Activated CD4-positive, CD25-positive, alpha-beta regulatory T cell treated with anti-CD3 and anti-CD28 coated beads, Interleukin-2, amount 50 U/mL, for 72 hours (primary cell): ENCODE measurements around the gene SH3YL1.

ENCODE experiments used
- DNase-seq: peaks from one replicate; pipeline ENCODE4 v3.0.0; 2021

Gene SH3YL1, protein sequence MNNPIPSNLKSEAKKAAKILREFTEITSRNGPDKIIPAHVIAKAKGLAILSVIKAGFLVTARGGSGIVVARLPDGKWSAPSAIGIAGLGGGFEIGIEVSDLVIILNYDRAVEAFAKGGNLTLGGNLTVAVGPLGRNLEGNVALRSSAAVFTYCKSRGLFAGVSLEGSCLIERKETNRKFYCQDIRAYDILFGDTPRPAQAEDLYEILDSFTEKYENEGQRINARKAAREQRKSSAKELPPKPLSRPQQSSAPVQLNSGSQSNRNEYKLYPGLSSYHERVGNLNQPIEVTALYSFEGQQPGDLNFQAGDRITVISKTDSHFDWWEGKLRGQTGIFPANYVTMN

GRCh38 chr2:263774-264492 lies at the start of gene SH3YL1:
SH3YL1 (minus strand) TSS chr2:264032; CDS start chr2:263984, 48 bp downstream.
- DNase-seq, result peak; percentile 62

- no peak for DNase-seq
These were observed 47.2 kb upstream of the SH3YL1 start for GRCh38 chr2:310994-311393.

- no peak for DNase-seq
These were observed 46.2 kb upstream of the SH3YL1 start for GRCh38 chr2:309954-310510.

DNA sequence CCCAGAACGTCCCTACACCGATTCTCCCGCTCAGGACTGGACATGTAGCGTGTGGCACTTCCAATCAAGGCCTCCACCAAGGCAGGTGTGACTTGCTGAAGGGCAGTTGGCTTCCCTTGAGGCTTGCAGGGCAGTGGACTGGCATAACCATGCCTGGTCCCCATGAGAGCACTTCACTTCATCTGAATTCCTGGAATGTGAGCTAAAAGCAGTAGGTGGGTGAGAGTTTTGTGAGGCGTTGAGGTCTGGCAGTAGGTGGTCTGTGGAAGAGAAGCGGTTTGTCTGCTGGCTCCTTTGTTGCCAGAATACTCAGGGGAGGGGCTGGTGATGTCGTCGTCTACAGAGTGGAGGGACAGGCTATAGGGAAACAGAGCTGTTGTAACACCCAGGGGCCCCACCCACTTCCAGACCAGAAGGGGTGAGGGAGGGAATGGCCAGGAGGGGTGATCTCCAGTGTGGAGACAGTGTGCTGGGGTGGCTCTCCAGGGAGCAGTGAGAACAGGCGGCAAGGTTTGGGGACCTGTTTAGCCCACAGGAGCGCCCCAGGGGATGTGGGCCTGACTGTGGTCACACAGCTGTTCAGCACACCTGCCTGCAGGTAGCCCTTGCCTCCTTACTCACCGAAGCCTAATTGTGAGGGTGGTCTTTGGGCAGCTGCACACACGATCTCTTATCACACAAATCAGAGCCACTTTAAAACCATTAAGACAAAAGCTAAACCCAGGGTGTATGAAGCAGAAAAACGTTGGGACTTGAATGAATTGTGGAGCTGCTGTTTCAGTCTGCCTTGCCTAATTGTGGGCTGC lies 45.5 kb upstream of the SH3YL1 start:
- DNase-seq, result no peak

- no peak for DNase-seq
These were observed 41.5 kb upstream of the SH3YL1 start for GRCh38 chr2:305366-305765.

DNA sequence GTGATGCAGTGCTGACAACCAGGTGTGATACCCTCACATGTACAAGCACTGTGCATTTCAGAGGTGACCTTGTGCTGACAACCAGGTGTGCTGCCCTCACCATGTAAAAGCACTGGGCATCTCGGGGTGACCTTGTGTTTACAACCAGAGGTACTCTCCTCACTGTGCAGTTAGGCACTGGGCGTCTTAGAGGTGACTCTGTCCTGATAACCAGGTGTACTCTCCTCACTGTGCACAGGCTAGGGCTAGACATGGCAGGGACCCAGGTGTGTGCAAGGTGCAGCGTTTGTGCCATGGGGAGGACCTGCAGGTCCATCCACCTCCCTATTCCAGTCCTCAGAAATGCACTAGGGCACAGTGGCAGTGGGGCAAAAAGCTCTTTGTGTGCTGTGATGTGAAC lies 32.5 kb upstream of the SH3YL1 start:
- DNase-seq, result no peak

- no peak for DNase-seq
These were observed 31.3 kb upstream of the SH3YL1 start for GRCh38 chr2:295090-295489.

DNA sequence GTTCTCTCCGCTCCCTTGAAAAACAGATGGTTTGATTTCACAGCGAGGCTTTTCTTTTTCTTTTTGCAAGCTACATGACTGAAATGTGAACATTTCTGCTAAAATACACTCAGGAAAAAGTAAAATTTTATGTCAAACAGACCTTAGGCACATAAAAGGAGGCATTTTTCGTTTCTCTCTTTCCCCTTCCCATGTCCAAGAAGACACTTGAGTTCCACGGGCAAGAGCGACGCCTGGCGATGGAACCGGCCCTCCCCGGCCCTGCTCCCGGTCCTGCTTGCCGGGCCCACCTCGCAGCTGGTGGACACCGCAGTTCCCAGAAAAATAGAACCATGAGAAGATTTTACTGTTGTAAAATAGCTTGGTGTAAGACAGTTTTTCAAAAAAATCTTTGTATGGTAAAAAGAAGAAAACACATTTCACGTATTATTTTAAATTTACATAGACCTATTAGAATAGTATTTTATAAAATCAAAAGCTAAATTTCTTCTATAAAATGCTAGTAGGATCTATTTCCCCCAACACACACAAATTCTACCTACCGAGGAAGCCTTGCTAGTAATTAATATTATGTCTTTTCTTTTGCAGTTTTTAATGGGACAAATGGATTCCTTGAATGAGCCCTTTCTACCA lies 26.4 kb upstream of the SH3YL1 start:
- DNase-seq, result no peak

- no peak for DNase-seq
These were observed 25.7 kb upstream of the SH3YL1 start for GRCh38 chr2:289362-290089.

DNA sequence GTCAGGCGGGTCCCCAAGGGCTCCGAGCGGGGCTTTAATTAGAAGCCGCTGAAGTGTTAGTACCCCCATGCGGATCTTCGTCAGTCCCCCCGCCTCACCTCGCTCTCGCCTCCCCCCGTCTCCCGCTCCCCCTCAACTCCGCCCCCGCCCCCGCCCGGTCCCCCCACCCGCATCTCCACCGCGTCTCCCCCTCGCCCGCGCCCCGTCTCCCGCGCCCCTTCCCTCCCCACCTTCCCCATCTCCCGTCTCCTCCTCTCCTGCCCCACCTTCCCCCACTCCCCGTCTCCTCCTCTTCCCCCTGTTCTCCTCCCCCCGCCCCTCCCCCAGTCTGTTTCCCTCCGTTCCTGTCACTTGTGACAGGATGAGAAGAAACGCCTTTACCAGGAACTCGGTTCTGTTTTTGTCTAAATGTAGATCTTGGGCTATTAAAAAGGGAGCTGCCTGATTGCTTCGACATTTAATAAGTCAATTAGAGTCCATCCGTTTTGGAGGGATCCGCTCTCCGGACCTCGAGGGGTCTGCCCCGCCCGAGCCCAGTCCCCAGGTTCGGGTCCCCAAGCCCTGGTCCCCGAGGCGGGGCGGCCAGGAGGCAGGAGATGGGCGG lies 25.0 kb upstream of the SH3YL1 start:
- DNase-seq, result no peak

DNA sequence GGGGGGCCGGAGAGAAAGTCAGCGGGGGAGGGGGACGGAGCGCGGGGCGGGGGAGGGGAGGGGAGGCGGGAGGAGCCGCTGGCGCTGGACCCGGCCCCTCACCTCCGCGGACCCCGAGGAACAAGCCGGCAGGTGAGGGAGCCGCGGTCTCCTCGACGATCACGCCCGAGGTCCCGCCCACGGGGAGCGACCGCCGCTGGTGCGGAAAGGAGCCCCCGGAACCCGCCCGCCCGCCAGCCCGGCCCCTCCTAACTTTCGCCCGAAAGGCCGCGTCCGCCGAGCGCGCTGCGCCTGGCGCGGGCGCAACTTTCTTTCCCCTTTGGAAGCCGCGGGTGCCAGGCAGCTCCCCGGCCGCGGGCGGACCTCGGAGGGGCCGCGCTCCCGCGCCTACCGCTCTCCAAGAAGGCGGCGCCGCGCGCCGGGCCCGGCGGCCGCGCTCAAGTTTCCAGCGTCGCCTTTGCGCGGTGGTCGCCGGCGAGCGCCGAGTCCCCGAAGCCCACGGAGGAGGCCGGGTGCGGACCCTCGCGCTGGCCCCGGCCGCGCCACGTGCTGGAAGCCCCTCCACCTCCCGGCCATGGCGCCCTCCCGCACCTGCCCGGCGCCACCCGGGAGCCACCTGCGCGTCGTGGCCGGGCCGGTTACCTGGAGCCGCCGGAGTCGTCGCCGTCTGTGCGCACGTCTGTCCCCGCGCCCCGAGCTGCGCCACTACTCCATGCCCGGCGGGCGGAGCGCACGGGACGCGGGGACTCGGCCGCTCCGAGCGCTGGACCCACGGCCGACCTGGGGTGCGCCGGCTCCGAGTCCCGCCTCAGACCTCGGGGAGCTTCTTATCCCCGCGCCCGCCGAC lies 24.3 kb upstream of the SH3YL1 start, which contains the start of gene ALKAL2:
TSS of gene ALKAL2 (minus strand) at position 181 of the 847 bp plus-strand sequence. CDS start 256 bp downstream, outside the sequence.
- DNase-seq, result no peak

- no peak for DNase-seq
These were observed 23.6 kb upstream of the SH3YL1 start for GRCh38 chr2:287471-287885.

GRCh38 chr2:286774-287392 lies 23.1 kb upstream of the SH3YL1 start:
- DNase-seq, result no peak

DNA sequence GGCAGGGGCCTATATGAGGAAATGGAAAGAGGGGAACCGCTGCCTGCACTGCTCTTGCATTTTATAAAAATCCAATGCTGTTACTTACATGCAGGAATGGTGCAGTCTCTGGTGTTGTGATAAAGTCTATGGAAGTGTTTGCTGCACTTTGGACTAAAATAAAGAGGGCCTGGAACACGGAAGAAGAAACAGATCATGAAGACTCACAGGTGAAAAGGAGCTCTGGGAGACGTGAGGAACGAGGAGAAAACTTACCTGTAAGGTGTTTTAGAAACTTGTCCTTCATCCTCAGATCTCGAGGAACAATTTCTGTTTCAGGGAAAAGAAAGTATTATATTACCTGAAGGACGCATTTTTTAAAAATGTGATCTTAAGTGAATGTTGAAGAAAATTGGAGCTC lies 22.2 kb upstream of the SH3YL1 start:
- DNase-seq, result no peak

DNA sequence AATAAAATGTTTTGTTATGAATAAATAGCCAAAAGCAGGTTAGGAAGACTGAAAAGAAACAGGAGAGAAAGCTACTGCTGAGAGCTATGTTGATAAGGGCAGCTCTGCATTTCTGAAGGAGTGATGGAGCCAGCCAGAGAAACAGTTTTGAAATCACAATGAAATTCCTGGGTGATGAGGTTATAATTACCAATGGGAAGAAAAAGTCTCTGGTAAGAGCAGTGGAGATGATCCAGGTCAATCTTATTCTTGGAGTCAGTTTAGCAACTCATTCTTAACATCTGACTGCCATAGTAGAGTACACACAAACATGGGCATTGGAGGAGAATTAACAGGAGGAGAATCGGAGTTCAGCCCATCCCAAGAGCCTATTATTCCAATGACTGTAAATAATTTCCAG lies 21.7 kb upstream of the SH3YL1 start:
- no peak for DNase-seq

DNA sequence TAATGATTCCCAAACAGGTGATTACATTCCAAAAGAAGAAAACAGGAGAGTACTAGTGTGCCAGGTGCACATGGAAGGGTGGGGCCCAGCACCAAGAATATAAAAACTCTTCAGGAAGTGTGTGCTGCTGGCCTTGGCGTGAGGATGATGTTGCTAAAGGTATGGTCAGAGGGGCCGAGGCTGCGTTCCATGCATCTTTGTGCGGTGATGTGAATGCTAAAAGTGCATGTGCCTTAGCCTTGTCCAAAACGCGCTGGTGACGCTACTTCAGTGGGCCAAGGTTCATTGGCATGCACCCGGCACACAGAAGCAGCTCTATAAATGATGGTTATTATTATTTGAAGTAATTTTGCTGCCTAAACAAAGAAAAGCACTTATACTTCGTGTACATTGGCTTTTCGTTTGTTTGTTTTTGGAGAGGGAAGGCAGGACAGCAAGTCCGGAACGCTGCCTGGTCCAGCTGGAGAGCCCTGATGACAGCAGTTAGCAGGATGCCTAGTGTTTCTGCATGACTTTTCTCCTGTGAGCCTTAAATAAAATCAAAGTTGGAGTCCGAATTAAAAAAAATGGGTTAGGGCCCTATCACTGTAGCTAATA lies 21.2 kb upstream of the SH3YL1 start:
- DNase-seq, result no peak

DNA sequence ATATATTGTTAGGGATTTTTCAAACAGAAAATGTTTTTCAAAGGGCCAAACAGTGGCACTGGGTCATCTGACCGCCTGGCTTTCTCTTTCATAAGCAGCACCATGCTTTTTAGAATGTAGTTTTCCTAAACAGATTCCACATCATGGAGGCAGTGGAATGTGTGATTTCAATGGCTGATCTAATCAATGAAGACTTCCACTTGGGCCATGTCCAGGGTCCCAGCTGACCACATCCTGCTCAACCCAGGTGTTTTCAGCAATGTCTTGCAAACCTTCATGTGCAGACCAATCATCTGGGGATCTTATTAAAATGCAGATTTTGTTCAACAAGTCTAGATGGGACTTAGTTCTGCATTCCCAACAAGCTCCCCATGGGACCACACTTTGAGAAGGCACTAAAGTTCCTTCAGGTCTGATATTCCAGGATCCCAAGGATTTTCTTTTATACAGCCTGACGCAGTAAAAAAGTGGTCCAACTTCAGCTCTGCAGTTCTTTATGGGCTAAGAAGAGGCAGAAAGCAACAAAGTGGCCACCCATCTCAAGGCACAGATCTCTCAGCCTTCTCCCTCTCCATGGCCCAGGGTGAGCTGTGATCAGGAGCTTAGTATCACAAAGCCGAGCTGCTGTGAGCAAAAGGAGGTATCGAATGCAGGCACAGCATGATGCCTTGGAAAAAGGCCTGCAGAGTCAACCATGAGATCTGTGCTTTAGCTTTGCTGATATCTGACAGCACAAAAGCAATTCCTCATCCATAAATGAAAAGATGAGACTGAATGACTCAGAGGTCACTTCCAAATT lies 20.4 kb upstream of the SH3YL1 start:
- DNase-seq, result no peak

GRCh38 chr2:282371-283263 lies 18.8 kb upstream of the SH3YL1 start:
- no peak for DNase-seq
